Retina (tissue), 1 donor: ENCODE results near the gene MARK3.

Source experiments
- DNase-seq: peaks from one replicate; pipeline ENCODE4 v3.0.0-alpha.2; 2016

MARK3 gene

DNA sequence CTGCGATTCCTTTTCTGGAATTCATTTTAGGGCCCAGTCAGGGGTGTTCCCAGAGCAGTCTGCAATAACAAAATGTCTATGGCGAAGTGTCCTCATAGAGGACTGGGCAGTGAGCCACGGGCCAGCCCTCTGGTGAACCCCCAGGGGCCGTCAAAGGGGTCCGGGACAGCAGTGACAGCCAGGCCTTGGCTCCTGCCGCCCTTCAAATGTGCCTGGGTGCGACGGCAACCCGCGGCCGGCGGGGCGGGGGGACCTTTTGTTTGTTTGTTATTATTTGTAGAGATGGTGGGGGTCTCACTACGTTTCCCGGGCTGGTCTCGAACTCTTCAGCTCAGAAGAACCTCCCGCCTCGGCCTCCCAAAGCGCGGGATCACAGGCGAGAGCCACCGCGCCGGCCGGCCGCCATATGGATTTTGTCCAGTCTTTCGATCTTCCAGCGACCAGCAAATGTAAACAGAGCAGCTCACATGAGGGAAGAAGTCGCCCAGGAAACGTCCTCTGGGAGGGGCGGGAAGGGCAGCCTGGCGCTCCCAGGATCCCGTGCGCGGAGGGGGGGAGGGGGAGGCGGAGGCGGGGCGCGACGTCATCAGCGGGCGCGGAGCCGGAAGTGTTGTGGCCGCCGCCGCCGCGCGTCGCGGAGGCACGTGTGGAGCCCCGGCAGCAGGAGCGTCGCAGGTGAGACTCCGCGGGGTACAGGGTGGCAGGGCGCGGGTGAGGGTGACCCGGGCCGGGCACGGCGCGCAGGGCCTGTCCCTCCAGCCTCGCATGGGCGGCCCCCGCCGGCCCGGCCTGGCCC is 143.6 kb downstream of the MARK3 start, which contains the start of gene TRMT61A:
TSS of gene TRMT61A (plus strand) at position 610 of the 796 bp plus-strand sequence. CDS start 783 bp downstream, outside the sequence.
- DNase-seq = peak; percentile 85

DNA sequence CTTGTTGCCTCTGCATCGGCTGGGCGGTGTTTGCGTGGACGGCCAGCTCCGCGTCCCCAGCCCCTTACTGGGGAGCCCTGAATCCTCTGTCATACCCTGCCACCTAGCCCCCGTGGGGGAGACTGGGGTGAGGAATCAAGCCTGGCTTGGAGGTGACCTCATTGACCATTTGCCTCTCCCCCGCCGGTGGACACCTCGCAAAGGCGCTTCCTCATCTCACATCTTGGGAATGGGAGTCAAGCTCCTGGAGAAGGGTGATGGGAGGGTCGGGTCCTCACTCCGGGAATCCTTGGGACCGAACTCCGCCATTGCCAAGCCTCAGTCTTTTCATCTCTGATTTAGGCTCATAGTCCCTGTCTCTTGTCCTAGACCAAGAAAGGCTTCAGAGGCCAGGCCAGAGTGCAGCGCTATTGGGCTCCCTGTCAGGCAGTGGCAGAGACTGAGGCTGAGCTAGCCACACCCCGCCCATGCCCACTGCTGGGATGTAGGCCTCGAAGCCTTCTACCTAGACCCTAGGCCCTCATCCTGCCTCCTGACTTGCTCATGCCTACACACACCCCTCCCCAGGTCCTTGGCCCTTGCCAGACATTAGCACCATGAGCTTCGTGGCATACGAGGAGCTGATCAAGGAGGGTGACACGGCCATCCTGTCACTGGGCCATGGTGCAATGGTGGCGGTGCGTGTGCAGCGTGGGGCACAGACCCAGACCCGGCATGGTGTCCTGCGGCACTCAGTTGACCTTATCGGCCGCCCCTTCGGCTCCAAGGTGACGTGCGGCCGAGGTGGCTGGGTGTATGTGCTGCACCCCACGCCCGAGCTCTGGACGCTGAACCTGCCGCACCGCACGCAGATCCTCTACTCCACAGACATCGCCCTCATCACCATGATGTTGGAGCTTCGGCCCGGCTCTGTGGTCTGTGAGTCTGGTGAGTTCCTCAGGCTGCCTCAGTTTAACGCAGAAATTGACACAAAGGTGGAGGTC is 144.5 kb downstream of the MARK3 start:
- no peak for DNase-seq

- DNase-seq = no peak
Observed at GRCh38 chr14:103530390-103530789, 145.2 kb downstream of the MARK3 start.

- DNase-seq = no peak
Observed at GRCh38 chr14:103530831-103531230, 145.6 kb downstream of the MARK3 start.

DNA sequence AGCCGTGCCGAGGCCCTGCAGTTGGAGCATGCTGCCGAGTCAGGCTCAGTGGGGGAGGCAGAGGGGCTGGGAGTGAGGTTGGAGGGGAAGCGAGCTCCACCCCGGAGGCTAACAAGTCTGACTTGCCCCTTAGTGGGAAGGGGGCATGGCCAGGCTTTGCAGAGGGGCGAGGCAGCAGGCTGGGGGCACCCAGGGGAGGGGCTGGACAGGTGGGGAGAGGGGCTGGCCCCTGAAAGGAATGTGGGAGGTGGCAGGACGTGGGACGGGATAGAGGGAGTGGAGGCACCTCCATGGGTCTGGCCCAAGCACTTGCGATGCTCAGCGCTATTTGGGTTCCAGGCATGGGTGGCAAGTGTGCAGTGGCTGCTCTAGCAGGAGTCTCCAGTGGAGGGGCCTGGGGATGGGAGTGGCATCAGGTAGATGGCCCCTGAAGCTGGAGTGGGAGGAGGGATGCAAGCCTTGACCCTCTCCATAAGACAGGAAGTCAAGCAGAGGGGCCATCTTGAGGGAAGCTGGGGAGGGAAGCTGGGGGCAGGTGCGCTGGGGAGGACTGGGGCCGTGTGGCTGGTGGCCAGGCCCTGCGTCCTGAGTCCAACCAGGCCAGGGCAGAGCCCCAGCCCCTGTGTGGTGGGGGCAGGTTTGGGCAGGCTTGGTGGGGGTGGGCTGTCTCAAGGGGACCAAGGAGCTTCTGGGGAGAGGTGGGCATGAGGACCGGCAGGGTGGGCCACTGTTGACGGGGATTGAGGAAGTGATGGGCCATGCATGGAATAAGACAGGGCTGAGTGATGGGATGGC is 146.4 kb downstream of the MARK3 start:
- DNase-seq = no peak

DNA sequence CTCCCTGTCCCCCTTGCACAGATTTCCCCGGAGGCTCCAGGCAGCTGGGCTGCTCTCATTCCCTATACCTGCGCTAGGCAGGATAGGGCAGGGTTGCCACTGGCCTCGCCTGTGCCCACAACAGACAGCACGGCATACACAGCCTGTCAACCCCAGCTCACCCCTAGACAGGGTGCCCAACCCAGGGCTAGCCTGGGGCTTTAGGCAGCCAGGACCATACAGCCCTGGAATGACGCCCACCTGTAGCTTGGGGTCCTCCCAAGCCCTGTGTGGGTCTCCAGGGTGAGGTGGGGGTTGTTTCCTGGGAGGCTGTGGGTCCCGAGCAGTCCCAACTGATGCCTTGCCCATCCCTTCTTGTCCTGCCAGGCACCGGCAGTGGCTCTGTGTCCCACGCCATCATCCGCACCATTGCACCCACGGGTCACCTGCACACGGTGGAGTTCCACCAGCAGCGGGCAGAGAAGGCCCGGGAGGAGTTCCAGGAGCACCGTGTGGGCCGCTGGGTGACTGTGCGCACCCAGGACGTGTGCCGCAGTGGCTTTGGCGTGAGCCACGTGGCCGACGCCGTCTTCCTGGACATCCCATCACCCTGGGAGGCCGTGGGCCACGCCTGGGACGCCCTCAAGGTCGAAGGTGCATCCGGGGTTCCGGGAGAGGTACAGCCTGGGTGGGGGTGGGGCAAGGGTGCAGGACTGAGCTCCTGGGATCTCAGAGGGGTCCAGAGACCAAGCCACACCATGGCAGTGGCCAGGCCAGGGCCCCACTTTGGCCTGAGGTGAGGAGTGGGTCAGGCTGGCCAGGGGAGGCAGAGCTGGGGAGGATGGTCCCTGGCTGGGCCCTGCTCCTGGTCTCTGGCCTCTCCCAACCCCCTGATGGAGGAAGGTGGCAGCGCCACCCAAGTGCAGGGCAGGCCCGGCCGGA is 147.3 kb downstream of the MARK3 start:
- DNase-seq = no peak

DNA sequence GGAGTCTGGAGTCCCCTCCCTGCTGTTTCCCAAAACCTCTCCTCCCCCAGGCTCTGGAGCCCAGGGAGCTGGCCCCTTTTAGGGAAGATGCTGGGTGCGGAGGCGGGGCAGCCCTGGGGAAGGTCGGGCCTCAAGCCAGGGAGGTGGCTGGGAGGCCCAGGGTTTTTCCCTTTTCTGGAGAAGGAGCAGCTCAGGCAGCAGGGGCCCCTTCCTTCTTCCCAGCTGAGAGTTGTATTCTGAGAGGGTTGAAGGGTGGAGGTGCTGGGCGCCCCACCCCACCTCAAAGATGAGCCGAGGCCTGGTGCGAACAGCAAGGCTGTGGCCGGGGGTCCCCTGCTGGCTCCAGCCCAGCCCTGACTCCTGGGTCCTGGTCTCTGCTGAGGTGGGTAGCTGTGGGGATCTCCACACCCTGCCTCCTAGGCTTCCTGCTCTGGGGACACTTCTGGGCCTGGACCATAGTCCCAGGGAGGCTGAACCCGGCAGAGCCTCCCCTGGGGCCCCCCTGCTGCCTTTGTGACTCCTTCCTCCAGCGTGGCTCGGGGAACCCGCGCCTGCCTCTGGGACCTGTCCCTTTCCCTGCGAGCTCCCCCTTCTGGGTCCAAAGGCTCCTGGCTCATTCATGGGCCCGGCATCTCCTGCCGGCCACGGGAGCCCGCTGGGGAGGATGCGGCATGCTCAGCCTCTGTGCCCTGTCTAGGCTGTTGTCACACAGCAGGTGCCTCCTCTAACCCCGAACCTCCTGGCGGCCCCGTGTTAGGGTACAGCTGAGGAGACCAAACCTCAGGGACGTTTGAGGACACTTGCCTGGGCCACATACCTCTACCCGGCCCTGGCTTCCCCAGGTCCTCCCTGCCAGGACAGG is 148.2 kb downstream of the MARK3 start:
- peak; percentile 16 for DNase-seq

GRCh38 chr14:103533999-103534575 is 148.9 kb downstream of the MARK3 start:
- DNase-seq = peak; percentile 90

DNA sequence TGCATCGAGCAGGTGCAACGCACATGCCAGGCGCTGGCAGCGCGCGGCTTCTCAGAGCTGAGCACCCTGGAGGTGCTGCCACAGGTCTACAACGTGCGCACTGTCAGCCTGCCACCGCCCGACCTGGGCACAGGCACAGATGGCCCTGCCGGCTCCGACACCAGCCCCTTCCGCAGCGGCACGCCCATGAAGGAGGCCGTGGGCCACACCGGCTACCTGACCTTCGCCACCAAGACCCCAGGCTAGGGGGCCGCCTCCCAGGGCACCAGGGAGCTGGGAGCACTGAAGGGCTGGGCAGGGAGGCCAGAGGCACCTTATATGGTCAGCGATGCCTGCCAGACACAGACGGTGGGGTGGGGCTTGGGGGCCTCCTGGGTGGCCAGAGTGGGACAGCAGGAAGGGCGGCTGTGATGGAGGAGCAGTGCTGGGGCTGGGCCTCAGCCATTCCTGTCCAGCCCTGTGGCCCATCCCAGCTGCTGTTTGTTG is 149.4 kb downstream of the MARK3 start:
- DNase-seq = peak; percentile 25

DNA sequence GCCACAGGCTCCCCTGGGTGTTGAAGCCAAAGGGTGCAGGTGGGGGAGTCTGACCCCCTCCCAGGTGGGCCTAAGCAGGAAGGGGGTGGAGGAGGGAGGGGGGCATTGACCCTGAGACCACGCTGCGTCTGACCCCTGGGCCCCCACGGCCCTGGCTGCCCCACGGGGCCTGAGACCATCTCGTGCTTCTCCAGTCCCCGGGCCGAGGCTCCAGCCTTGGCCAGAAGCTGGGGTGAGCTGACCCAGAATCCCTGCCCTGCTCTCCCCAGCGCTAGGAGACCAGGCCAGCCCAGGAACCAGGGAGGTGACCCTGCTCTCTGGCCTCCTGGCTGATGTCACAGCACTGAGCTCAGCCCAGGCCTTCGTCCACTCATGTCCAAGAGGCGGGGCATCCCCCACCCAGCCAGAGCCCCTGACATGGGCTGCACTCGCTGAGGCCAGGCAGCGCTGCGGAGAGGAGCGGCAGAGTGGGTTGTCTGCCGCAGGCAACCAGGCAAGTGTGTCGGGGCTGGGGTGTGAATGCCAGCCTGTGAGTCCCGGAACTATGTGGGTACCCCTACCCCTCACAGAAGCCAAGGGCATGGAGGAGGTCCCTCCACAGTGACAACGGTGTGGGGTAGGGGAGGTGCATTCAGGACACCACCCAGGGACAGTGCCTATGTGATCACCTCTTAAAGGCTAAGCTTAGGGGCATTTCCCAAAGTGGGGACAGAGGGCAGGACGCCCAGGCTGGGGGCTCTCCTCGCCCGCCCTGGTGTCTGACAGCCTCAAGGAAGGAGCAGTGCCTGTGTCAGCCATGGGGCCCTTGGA is 150.1 kb downstream of the MARK3 start:
- DNase-seq = no peak

- no peak for DNase-seq
Observed at GRCh38 chr14:103535891-103536565, 150.8 kb downstream of the MARK3 start.

DNA sequence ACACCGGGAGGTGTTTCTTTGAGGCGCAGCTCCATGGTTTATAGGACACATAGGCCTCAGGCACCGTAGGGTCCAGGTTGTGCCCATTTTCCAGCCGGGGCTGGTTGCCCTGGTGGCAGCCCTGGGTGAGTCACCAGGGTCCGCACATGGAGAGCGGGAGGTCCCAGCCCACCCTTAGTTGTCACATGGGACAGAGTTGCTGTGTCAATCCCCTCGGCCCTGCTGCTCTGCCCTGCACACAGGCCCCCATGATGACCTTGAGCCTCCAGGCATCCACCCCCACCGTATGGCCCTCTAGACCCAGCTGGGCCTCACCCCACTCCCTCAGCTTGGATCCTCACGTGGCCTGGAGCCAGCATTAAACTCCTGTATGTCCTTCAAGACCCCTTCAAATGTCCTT is 151.5 kb downstream of the MARK3 start:
- DNase-seq = no peak

DNA sequence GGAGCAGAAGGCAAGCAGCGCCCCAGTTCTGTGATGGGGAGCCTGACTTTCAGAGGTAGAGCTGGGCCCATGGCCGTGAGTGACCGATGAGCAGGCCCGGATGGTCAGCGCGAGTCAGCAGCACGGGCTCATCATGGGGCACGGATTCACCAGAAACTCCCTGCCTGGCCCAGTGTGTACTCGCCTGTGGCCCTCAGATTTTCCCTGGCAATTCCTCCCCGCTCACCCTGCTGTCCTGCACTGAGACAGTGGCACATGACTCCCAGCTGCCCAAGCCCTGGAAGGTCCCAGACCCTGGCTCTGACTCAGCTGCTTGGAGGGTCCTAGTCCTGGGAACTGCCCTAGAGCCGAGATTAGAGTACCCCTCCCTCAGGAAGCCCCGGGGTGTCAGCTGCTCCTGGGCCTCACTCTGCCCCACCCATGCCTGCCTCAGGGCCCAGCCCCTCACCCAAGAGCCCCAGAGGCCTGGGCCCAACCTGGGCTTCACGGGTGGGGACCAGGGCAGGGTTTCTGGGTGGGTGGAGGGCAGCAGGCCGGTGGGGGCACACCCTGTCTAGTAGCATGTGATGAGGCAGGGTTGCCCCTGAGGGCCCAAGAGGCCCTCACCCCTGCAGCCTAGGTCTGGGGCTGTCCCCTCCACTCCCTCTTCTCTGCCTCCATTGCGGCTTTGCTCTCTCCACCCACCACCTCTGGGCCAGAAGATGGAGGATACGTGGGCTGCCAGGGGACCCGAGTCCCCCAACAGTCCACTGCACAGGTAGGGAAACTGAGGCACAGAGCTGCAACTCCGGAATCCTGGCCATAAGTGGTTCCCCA is 152.2 kb downstream of the MARK3 start:
- no peak for DNase-seq

DNA sequence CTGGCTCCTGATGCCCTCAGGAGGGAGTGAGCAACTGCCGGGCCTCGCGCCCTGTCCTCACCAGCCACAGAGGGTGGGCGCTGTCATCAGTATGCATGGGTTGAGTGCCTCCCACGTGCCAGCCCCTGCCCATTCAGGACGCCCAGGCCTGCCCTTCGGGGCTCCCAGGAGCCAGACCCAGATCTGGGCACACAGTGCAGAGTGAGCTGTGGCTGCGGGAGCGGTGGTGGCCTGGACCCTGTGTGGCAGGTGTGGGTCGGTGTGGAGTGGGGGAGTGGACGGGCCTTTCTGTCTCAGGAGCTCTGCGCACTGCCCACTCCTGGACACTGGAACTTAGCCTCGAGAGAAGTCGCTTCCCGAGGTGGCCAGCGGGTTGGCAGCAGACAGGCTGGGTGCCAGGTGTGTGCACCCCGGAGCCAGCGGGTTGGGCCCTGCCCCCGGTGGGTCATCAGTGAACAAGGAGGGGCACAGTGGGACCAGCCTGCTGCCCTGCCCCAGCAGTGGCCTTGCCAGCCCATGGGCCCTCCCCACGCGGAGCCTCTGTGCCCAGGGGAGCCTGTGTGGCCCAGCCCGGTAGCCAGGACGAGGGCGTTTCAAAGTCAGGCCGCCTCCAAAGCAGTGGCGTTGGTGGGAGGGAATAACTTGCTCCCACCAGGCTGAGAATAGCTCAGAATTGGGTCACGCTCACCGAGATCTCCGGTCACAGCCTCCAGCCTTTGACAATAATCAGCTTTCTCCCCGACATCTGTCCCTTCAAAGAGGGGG is 153.3 kb downstream of the MARK3 start:
- peak; percentile 82 for DNase-seq

GRCh38 chr14:103539056-103539825 is 154.0 kb downstream of the MARK3 start:
- DNase-seq = no peak
